GM21528 (cell line): ENCODE results near the gene WDR62.
A peak's percentile ranks its signal among the peaks of the same experiment; 100 is the strongest.
"Not testable (repeated sequence)": the region's sequence is repeated elsewhere in the genome, so short reads cannot be mapped to it uniquely, and the experiment has no call there.

Source experiments
- ATAC-seq: cut with Tn5 transposase; IDR thresholded peaks from one replicate; pipeline ENCODE4 v1.9.1; 2021; ENCODE audit warnings: mild to moderate bottlenecking, moderate library complexity; ENCODE audit not compliant: unreplicated experiment, low FRiP score

The WDR62 gene

DNA sequence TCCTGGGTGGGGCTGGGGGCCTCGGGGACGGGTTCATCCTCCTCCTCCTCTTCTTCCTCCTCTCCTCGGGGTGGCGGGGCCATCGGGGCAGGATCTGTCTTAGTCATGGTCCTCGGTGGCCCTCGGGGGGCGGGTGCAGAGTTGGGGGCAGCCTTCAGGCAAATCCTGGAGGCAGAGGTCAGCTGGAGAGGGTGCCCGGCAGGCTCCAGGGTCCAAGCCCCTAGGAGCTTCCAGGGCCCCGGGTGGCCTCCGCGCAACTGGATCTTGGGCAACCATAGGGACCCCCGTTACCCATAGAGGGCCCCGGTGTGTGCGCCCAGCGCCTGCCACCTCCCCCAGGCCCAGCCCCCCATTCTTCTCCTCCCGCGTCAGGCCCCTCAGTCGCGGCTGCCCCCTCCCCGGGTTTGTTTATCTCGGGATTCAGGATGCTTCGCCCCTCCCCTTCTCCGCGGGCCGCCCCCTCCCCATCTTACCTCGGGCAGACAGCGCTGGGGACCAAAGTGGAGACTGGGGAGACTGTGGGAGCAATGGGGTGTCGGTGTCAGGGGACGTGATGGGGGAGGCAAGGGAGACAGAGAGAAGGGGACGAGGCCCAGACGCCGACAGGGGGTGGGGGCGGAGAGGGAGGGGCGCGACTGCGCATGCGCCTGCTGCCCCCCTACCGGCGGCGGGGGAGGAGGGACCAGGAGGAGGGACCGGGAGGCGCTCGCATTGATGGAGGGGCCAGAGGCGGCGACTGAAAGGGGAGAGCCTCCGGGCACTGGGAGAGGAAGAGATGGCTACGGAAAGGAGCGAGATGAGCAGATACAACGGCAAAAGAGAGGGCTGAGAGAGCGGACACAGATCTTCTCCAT is 22.2 kb upstream of the WDR62 start, which contains the start of gene CLIP3:
CLIP3 (minus strand) TSS at position 623 of the 854 bp plus-strand sequence; CDS start at position 107, 516 bp downstream.
- ATAC-seq: no peak

DNA sequence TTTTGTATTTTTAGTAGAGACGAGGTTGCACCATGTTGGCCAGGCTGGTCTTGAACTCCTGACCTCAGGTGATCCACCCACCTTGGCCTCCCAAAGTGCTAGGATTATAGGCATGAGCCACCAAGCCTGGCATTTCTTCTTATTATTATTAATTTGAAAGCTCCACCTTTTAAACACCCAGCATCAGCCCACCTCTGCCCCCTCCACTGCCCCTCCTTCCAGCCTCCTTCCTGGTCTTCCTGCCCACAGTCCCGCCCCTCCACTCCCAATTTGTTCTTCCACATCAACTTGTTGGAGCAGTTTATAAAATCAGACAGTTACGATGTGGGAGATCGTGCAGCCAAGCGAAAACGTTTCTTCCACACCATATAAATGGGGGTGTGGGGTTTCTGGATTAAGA is 14.2 kb upstream of the WDR62 start:
- ATAC-seq: no peak

- ATAC-seq: not testable (repeated sequence)
Measured at GRCh38 chr19:36041092-36041491, 13.6 kb upstream of the WDR62 start.

GRCh38 chr19:36041831-36042230 is 12.9 kb upstream of the WDR62 start:
- no peak for ATAC-seq

DNA sequence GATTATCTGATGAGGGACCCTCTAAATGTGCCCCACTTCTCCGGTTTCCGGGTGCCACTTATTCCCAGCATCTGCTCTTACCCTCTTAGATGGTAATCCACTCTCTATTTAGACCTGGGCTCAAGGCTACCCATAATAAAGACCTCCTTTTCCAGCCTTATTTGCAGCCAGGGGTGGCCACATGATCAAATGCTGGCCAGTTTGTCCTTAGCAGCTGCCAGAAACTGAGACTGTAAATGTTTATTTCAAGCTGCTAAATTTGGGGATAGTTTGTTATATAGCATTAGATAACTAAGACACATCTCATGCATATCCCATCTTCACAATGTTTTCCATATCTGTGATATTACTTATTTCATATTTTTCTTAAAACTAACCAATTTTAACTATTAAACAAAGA is 10.7 kb upstream of the WDR62 start:
- no peak for ATAC-seq

- ATAC-seq: no peak
Measured at GRCh38 chr19:36046443-36047050, 8.2 kb upstream of the WDR62 start.

- no peak for ATAC-seq
Measured at GRCh38 chr19:36047835-36048234, 6.9 kb upstream of the WDR62 start.

DNA sequence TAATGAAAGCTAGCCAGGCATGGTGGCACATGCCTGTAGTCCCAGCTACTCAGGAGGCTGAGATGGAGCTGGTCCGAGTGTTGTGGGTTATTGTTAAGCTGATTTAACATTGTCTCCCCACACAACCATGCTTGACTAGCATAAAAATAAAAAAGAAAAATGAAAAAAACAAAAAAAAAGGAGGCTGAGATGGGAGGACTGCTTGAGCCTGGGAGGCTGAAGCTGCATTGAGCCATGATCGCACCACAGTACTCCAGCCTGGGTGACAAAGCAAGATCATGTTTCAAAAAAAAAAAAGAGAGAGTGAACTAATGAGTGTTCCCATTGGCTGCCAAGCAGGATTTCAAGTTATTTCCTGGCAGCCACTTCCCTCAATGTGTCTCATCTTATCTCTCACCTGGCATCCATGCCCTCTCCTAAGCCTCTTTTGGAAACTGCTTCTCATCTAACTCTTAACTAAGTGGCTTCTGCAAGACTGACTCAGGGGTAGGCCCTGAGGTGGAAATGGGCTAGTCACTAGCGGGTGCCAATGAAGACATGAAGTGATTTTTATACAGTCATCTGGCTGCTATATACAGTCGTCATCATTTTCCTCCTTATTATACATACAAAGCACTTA is 5.5 kb upstream of the WDR62 start:
- no peak for ATAC-seq

GRCh38 chr19:36051236-36051635 is 3.5 kb upstream of the WDR62 start:
- ATAC-seq: no peak

DNA sequence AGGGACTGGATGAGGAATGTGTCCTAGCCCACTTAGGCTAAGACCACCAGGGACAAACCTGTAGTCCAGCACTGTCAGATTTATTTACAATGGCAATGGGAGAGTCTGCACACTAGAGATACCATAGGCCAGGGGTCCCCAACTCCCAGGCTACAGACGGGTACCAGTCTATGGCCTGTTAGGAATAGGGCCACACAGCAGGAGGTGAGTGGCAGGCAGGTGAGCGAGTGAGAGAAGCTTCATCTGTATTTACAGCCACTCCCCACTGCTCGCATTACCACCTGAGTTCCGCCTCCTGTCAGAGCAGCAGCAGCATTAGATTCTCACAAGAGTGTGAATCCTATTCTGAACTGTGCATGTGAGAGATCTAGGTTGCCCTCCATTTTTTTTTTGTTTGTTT is 3.1 kb upstream of the WDR62 start:
- no peak for ATAC-seq

DNA sequence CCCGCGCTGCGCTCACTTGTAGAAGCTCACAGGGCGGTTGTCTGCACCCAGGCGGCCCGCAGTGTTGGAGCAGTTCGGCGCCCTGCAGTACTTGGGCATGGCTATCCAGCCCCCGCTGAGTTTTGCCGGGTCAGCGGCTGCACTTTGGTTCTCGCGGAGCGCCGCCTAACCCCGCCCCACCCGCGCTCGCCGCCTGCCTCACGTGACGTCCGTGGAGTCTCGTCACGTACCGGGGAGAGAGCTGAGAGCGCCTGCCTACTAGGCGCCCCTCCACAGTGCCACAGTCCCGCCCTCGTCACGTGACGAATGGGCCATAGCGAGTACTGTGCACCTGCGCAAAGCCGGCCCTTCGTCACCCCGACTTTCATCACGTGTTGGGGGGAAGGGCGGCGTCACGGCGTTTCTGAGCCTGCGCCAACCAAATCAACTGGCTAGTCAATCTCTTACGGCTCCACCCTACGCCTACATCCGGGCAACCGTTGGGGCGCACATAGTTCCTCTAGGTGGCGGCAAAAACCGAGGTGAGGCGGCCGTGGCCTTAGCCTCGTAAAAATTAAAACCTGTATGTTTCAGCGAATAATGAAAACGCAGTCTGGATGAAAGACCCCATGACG is 471 bp upstream of the WDR62 start, which contains the start of gene THAP8:
THAP8 (minus strand) TSS at position 167 of the 614 bp plus-strand sequence; CDS start at position 99, 68 bp downstream.
- peak; percentile 79 for ATAC-seq

GRCh38 chr19:36058481-36059179 is 3.9 kb downstream of the WDR62 start:
- no peak for ATAC-seq

GRCh38 chr19:36059180-36059910 is 4.6 kb downstream of the WDR62 start:
- ATAC-seq: no peak

DNA sequence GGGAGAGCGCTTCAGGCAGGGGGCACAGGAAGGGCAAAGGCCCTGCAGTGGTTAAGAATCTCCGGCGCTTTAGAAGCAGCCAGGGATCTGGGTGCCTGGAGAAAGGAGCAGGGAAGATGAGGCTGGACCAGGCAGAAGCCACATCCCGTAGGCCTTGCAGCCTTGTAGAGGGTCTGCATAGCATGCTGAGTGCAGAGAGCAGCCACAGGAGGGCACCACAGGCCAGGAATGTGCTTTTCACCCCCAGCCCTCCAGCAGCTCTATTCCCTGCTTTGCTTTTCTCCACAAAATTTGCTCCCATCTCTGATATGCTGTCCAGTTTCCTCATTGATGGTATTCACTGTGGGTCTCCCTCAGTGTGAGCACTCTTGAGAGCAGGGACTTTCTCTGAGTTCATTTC is 5.7 kb downstream of the WDR62 start:
- no peak for ATAC-seq

DNA sequence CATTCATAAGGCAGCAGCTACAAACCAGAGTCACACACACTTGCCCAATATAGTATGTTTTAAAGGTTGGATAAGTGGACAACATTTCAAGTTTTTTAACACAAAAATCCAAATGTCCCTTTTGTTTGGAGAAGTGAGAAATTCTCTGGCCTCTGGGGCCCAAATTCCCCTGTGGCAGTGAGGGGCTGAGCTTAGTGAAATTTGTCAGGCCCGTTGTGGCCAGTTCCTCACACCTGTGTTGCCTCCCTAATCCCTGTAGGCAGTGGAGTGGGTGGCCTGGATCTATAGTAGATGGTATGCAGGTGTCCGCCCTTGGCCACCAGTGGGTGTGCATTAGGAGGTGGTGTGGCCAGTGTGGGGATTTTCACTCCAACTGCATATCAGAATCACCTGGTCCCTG is 6.7 kb downstream of the WDR62 start:
- no peak for ATAC-seq

GRCh38 chr19:36064826-36065225 is 10.1 kb downstream of the WDR62 start:
- ATAC-seq: no peak

DNA sequence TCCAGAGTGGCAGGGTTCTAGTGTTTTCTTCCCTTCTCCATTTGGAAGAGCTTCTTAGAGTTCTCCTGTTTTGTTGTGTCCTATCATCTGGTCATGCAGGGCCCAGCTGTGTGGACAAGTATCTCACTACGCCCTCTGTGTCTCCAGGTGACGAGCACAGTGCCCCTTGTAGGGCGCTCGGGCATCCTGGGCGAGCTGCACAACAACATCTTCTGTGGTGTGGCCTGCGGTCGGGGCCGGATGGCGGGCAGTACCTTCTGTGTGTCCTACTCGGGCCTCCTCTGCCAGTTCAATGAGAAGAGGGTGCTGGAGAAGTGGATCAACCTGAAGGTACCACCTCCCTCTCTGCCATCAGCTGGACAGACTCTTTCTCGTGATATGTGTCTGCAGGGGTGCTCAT is 13.0 kb downstream of the WDR62 start:
- no peak for ATAC-seq

- not testable (repeated sequence) for ATAC-seq
Measured at GRCh38 chr19:36068810-36069499, 14.3 kb downstream of the WDR62 start.

- no peak for ATAC-seq
Measured at GRCh38 chr19:36072081-36072480, 17.4 kb downstream of the WDR62 start.
